Coronary artery (tissue), 2 donors: ENCODE measurements around the gene DGKI.

Experiments used
- DNase-seq: peaks from one replicate; pipeline ENCODE4 v3.0.0-alpha.2; 2017; ENCODE audit warnings: low spot score
- H3K27ac ChIP-seq, 2 donors: fragments of 200-600 bp; sonication (generic); one replicate each; pipeline ENCODE4 v1.5.1; 2016 to 2019
- H3K4me3 ChIP-seq: fragments of 200-600 bp; sonication (generic); 2 replicates; pipeline ENCODE4 v1.5.1; 2016; ENCODE audit warnings: mild to moderate bottlenecking, moderate library complexity
- TF ChIP-seq, protein P1 (sequence below): fragments of 200-600 bp; sonication (generic); IDR thresholded peaks from one replicate; pipeline ENCODE4 v1.5.1; 2019; ENCODE audit warnings: antibody characterized with exemption

Gene DGKI

DNA sequence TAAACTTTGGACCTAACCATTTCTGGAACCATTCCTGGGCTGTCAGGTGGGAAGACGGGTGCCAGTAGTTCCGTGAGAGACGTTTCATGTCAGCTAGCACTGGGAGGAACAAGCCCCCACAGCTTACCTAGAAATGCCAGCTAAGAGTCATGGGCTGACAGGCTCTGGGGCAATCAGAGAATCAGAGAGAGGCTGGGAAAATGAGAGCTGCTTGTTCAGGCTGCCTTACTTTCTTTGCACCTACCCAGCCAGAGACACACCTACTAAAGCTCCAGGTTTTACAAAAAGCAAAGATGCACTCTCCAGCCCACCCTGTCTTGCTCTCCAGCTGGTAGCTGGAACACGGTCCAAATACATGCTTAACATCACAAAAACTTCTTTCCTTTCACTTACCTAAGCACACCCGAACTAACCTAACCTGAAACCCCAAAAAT is 503.9 kb downstream of the DGKI start:
- DNase-seq: no peak
- Histone ChIP-seq H3K4me3 (peak overlapping the region; percentile 71), H3K27ac (no peak overlapping the region)
- TF ChIP-seq, protein P1, sequence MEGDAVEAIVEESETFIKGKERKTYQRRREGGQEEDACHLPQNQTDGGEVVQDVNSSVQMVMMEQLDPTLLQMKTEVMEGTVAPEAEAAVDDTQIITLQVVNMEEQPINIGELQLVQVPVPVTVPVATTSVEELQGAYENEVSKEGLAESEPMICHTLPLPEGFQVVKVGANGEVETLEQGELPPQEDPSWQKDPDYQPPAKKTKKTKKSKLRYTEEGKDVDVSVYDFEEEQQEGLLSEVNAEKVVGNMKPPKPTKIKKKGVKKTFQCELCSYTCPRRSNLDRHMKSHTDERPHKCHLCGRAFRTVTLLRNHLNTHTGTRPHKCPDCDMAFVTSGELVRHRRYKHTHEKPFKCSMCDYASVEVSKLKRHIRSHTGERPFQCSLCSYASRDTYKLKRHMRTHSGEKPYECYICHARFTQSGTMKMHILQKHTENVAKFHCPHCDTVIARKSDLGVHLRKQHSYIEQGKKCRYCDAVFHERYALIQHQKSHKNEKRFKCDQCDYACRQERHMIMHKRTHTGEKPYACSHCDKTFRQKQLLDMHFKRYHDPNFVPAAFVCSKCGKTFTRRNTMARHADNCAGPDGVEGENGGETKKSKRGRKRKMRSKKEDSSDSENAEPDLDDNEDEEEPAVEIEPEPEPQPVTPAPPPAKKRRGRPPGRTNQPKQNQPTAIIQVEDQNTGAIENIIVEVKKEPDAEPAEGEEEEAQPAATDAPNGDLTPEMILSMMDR: no peak

DNA sequence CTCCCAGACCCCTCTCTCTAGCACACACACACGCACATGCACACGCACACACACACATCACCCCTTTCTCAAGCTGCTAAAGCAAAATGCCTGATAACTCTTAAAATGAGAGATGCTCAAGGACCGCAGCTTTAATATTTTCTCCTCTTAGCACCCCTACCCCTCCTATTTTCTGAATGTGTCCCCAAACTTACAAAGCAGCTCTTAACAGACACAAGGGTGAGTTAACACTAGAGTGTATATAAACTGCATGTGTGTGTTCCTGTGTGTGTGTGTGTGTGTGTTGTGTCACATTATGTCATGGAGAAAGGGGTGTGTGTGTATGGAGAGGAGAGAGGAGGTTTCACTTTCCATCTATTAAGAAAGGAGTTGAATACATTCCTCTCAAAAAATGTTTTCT is 504.5 kb downstream of the DGKI start:
- Histone ChIP-seq H3K4me3 (peak overlapping the region; percentile 71), H3K27ac (no peak overlapping the region)
- no peak for DNase-seq
- TF ChIP-seq, protein P1: no peak

DNA sequence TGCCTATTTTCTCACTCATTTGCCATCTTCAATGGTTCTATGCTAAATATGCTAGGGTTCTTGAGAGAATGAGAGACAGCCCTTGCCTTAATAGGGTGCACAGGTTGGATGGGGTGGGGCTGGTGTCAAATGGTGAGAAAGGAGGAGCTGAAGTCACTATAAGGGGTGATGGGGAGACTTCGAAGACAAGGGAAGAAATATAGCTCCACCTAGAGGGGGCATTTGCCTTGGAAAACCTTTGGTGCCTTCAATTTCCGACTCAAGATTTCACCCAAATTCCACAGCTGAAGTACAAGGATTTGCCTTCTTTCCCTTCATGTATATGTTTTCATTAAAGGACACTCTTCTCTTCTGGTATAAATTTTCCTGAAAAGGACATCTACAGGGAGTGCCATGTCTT is 508.9 kb downstream of the DGKI start:
- DNase-seq: no peak
- TF ChIP-seq, protein P1: no peak
- Histone ChIP-seq H3K27ac (no peak overlapping the region), H3K4me3 (no peak overlapping the region)

DNA sequence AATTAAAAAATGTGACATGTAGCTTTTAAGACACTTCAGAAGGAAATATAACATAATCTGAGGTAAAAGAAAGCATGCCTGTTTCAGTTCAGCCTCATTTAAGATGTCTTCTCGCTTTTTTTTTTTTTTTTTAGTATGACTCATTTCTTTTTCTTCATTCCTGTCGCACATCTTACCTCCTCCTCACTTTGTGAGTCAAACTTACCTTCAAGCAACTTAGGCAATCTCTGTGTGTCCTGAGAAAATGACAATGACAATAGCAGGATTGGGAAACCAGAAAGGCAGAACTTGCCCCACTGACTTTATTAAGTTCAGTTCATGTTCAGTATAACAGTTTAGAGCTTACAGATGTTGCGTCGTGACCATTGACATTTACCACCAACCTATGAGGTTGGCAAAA is 511.0 kb downstream of the DGKI start:
- TF ChIP-seq, protein P1: no peak
- Histone ChIP-seq H3K4me3 (no peak overlapping the region), H3K27ac (no peak overlapping the region)
- DNase-seq: no peak

DNA sequence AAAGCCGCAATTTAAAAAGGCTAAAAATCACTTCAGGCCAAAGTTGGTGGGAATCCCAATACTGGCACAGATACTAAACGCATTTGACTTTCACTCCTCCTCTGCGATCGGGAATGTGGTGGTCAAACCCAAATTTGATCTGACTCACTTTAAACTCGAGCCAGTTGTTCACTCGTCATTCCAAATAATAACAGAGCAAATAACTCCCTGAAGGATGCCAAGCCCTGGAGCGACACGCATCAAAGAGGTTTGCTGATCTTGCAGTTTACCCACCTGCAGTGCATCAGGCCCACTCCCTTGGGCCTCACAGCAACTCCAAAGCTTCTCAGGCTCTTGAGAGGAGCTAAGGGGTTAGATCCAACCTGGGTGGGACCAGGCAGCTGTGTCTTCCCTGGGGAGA is 515.4 kb downstream of the DGKI start:
- no peak for DNase-seq
- Histone ChIP-seq H3K4me3 (no peak overlapping the region), H3K27ac (no peak overlapping the region)
- TF ChIP-seq, protein P1: no peak
